GM19351 (cell line): ENCODE results near the gene DZIP1.
"Not testable (repeated sequence)": the region's sequence is repeated elsewhere in the genome, so short reads cannot be mapped to it uniquely, and the experiment has no call there.

Experiments
- ATAC-seq: cut with Tn5 transposase; IDR thresholded peaks from one replicate; pipeline ENCODE4 v1.9.1; 2021; ENCODE audit warnings: mild to moderate bottlenecking, moderate library complexity; ENCODE audit not compliant: unreplicated experiment

DZIP1 gene, protein sequence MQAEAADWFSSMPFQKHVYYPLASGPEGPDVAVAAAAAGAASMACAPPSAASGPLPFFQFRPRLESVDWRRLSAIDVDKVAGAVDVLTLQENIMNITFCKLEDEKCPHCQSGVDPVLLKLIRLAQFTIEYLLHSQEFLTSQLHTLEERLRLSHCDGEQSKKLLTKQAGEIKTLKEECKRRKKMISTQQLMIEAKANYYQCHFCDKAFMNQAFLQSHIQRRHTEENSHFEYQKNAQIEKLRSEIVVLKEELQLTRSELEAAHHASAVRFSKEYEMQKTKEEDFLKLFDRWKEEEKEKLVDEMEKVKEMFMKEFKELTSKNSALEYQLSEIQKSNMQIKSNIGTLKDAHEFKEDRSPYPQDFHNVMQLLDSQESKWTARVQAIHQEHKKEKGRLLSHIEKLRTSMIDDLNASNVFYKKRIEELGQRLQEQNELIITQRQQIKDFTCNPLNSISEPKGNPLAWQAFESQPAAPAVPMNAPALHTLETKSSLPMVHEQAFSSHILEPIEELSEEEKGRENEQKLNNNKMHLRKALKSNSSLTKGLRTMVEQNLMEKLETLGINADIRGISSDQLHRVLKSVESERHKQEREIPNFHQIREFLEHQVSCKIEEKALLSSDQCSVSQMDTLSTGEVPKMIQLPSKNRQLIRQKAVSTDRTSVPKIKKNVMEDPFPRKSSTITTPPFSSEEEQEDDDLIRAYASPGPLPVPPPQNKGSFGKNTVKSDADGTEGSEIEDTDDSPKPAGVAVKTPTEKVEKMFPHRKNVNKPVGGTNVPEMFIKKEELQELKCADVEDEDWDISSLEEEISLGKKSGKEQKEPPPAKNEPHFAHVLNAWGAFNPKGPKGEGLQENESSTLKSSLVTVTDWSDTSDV

DNA sequence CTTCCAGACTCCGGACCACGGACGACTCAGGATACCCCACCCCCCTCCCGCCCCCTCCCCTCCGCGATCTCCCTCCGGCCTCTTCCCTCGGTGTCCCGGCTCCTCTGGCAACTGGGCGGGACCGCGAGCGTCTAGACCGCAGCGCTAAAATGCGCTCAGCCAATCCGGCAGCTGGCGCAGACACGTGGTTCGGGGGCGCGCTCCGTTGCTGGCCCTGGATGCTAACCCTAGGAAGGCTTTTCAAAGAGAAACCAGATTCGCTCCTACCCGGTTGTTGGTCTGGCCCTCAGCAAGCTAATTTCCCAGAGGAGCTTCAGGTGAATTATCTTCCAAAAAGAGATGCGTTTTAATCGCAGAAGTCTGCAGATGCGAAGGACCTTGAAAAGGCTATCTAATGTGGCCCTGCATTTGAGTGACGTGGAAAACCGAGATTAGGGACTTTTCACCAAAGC, at the start of gene DZIP1:
Gene DZIP1, minus strand, starts transcription at position 106 of the 452 bp plus-strand sequence. CDS start 2,677 bp downstream, outside the sequence.
- ATAC-seq, result peak; percentile 76

DNA sequence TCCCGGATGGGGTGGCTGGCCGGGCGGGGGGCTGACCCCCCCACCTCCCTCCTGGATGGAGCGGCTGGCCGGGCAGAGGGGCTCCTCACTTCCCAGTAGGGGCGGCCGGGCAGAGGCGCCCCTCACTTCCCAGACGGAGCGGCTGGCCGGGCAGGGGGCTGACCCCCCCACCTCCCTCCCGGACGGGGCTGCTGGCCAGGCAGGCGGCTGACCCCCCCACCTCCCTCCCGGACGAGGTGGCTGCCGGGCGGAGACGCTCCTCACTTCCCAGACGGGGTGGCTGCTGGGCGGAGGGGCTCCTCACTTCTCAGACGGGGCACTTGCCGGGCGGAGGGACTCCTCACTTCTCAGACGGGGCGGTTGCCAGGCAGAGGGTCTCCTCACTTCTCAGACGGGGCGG, 46.5 kb upstream of the DZIP1 start:
- ATAC-seq, result not testable (repeated sequence)

DNA sequence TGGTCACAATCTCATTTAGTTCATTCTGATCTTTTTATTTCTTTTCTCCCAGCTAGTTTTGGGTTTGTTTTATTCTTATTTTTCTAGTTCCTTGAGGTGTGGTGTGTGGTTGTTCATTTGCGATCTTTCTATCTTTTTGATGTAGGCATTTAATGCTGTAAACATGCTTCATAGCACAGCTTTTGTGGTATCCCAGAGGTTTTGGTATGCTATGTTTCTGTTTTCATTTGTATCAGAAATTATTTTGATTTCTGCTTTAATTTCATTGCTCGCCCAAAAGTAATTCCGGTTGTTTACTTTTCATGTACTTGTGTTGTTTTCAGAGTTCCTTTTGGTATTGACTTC, 45.0 kb upstream of the DZIP1 start:
- no peak for ATAC-seq

DNA sequence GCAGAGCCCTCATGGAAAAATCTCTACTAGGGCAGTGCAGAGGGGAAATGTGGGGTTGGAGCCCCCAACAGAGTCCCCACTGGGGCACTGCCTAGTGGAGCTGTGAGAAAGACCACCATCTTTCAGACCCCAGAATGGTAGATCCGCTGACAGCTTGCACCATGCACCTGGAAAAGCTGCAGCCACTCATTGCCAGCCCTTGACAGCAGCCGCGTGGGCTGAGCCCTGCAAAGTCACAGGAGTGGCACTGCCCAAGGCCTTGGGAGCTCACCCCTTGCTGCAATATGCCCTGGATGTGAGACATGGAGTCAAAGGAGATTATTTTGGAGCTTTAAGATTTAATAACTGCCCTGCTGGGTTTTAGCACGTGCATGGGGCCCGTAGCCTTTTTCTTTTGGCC, 40.5 kb upstream of the DZIP1 start:
- not testable (repeated sequence) for ATAC-seq

DNA sequence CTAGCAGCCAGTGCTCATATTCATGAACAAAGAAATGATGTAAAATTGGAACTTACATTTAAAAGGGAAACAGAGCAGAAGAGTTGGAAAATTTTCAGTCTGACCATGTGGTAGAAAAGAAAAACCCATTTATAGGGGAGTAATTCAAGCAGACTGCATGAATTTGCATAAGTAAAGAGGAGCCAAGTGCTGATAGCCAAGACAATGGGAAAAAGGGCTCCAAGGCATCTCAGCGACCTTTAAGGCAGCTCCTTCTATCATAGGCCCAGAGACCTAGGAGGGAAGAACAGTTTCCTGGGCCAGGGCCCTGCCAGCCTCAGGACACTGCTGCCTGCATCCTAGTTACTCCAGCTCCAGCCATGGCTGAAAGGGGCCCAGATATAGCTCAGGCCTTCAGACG, 39.9 kb upstream of the DZIP1 start:
- no peak for ATAC-seq

DNA sequence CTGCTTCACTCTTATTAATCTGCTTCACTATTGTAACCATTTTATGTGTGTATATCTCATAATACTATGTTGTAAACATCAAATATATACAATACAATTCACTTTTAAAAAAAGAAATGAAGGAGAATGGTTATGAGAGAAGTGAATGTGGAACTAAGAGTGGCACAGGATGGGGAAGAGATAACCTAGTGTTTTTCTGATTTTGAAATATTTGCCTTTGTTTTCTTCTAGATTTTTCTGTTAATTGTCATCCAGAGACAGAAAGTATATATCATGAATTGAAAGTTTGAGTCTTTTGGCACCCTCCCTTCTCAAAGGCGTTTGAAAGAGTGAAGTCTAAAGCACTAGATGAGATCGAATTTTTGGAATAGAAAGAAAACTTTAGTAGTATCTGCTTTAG, 35.2 kb upstream of the DZIP1 start:
- no peak for ATAC-seq

DNA sequence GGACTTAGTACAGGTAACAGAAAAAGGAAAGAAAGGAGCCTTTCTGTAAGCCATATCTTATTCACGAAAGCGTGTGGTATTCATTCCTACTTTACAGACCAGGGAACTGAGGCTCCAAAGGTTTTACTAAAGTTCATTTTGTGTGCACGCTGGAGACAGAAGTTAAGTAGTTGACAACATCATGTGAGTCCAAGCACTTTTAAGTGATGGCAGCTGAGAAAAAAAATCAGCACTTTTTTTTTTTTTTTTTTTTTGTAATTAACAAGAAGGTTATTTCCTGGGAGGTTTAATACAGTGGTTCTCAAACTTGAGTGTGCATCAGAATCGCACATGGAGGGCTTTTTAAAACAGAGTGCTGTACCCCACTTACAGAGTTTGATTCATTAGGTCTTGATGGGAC, 34.5 kb upstream of the DZIP1 start:
- ATAC-seq, result no peak

DNA sequence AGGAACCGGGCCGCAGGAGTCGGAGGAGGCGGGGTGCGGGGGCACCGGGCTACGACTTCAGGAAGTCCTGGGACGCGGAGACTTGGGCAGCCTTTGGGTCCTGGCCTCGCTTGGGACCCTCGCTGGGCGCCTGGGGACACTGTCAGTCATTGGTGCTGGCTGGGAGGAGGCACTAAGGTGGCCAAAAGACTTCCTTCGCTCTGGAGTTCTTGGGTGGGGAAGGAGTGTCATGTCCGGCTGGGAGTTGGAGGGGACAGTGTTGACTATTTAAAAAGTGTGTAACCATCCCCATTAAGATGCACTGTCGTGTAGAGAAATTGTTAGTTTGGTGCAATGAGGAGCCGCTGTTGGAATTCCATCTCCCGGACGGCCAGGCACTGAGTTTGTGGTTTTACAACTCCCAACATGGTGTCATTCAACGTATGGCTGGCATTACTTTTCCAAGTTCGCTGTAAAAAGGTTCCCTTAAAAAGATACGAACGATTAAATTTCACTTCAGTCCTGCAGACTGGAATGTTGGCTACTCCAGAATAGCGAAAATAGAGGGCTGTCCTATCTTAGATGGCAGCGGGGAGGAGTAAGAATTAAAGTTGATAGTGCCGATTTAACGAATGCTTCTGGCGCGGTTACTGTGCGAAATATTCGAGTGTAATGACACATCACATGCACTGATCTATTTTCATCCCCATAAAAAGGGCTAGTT, 33.2 kb upstream of the DZIP1 start:
- ATAC-seq, result no peak

DNA sequence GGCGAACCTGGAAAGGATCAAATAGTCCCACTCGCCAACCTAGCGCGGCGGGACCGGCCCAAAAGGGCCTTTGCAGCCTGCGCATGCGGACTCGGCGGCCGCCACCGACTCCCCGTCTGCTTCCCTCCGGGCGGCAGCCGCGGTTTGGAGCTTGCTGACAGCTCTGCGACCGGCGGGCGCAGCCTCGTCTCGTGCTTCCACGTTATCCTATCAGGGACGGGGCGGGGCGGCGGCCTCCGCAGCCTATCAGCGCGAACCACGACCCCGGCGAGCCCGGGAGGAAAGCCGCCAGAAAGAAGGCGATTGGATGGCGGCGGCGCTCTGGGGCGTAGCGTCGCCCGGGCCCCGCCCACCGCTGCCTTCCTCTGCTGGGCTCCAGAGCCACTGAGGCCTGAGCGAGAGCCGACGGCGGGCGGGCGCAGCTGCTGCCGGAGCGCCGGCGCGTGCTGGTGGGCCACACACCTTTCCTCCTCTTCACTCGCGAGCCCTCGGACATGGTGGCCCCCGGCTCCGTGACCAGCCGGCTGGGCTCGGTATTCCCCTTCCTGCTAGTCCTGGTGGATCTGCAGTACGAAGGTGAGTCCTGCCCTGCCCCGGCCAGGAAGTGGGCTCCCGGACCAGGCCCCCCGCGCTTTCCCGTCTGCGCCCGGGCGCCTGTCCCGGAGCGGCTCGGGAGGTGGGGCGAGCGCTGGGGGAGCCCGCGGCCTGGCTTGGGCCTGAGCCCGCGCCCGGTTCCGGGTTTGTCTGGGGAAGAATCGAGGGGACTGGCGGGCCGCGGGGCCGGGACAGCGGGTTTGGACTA, 32.5 kb upstream of the DZIP1 start, which contains the start of gene DNAJC3:
Gene DNAJC3, plus strand, starts transcription at position 378 of the 802 bp plus-strand sequence. Its CDS starts 117 bp downstream, at position 495.
- peak; percentile 87 for ATAC-seq

DNA sequence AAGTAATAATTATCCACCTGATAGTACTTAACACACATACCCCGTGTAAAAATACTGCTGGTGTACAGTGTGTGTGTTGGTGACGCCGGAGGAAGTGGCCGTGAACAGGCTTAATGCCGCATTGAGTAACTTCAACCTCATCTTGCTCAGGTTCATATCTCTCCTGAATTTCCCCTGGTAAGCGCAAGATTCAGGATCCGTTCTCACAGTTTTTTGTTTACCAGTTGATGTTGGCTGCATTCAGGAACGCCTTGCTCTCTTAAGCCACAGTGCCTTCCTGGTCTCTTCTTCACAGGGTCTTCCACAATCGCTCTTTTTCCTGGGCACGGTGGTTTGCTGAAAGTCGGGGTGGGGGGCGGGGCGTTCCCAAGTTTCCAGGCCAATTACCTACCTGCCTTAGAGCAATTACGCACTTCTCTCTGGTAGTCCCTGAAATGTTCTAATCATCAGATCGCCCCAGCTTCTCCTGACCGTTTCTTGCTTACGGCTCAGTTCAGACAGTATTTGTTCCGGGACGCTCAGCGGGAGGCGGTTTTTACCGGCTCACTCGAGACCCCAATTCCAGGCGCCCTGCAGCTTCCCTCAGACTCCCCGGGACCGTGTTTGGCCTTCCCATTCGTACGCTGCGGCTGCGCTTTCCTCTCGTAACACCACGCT, 31.7 kb upstream of the DZIP1 start:
- peak; percentile 16 for ATAC-seq

DNA sequence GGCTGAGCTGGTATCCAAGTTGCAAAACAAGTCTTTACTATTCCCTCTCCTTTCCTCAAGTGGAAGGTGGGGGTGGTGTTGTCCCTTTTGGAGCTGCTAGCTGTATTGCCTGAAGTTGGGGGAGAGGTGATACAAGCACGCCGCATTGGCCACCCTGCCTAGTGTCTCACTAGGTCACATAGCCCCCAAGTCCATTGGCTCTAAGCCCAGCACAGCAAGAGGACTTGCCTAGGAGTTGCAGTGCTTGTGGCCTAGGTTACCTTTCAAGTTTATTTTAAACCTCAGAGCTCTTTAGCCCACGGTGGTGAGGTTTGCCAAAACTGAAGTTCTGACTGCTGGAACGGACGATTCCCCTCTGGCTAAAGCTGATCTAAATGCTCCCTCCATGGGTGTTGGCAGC, 27.1 kb upstream of the DZIP1 start:
- ATAC-seq, result no peak

DNA sequence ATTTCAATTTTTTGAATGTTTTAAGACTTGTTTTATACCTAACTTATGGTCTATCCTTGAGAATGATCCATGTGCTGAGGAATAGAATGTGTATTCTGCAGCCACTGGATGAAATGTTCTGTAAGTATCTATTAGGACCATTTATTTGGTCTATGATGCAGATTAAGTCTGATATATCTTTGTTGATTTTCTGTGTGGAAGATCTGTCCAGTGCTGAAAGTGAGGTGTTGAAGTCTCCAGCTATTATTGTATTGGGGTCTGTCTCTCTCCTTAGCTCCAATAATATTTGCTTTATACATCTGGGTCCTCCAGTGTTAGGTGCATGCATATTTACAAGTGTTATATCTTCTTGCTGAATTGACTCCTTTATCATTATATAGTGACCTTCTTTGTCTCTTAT, 22.7 kb upstream of the DZIP1 start:
- ATAC-seq, result not testable (repeated sequence)

DNA sequence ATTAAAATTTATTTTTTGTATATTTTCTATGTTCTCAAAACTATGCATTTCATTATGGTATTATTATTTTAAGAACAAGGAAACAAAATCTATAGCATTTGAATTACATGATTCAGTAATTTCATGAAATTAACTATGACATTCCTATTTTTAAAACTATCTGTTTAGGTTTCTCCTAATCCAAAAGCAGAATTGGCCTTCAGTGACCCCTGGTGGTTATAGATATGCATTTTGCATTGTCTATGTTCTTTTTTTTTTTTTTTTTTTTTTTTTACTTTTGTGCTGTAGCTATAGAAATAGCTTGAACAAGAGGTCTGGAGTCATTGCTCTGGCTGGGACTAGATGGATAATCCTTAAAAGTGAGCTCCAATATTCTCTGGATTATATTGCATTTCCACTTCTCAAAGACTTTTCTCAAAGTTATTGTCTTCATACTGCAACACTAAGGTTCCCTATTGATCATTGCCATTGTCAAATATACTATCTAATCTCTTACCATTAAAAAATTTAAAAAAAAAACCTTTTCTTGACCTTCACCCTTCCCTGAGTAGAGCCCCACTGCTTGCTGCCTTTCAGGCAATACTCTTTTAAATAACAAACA, 16.6 kb upstream of the DZIP1 start:
- no peak for ATAC-seq

DNA sequence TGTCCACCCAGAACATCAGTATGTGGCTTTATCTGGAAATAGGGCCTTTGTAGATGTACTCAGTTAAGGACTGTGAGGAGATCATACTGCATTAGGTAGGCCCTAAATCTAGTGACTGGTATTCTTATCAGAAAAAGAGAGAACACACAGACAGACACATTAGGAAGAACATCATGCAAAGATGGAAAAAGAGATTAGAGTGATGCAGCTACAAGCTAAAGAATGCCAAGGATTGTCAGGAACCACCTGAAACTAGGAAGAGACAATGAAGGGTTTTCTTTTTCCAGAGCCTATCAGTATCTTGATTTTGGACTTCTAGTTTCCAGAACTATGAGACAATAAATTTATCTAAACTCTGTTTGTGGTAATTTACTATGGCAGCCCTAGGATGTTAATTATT, 15.0 kb upstream of the DZIP1 start:
- ATAC-seq, result no peak

DNA sequence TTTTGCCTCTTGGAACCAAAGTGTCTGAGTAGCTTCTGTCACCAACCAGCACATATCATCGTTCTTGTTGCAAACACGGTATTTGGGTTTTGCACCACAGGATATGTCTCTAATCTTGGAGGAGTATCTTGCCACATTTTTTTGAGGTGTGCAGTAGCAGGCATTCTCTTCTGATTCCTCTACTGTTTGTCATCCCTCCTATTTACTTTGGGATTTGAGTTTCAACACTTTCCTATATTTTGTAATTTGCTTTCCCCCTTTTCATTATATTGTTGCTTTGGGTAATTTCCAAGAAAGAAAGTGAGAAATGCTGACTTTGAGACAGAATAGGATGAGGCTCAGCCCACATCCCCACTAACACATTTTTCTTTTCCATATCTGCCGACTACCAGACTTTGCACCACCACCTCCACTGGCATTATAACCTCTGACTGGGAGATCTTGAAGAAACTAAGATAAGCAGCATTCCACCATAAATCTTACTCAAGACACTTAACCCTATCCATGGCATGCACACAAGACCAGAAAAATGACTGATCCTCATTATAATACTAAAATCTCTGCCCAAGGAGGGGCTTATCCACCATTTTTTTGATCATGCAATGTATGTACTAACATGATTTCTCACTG, 12.0 kb upstream of the DZIP1 start:
- ATAC-seq, result no peak

DNA sequence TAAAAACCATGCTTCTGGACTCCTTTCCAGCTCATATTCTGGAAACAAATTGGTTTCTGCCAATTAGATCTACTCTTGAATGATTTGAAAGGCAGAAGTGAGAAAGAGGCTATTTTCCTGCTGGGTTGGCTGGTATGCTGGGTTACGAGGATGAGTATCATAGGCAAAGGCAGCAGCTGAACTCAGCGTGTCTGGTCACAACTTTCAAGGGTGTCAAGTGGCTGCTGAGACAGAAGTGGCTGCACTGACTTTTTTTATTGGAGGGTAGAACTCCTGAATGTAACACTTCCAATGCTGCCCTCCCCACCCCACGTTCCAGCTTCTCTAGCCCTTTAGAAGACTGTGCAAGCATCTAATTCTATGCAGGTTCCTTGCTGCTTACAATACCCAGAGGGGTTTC, 8.3 kb upstream of the DZIP1 start:
- no peak for ATAC-seq

DNA sequence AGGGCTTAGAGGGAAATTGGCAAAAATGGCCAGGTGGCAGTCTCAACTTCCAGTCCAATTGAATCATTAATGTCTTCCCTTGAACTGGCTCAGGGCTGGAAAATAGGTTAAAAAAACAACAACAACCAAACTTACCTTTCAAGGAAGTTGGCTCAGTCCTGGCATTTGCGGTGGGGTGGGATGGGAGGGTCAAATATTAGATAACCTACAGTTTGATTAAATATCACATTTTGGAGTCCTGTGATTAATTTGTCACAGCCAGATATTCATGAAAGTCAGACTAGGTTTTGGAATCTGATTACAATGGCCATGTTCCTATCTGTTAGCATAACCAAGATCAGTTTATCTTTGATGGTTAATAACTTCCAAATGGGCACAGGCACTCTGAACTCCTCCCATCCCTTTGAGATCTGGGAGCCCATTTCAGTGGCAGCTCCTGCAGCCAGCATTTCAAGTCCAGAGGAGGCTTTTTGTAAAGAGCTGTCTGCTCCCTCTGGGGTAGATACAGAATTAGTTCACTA, 7.8 kb upstream of the DZIP1 start:
- ATAC-seq, result no peak

DNA sequence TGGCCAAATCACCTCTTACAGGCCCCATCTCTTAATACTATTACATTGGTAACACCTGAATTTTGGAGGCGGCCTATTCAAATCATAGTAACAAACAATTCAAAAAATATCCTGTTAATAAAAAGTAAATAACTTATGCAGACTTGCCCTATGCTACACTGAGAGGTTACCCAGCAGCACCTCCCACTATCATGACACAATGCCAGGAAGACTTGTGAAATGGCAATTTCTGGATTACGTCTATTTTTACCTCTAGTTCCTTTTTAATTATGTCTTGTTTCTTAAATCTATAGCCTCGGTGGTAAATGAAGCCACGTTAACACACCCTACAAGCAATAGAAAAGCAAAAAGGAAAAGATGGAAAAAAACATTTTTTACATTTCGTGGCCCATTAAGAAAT, 6.2 kb upstream of the DZIP1 start:
- no peak for ATAC-seq

DNA sequence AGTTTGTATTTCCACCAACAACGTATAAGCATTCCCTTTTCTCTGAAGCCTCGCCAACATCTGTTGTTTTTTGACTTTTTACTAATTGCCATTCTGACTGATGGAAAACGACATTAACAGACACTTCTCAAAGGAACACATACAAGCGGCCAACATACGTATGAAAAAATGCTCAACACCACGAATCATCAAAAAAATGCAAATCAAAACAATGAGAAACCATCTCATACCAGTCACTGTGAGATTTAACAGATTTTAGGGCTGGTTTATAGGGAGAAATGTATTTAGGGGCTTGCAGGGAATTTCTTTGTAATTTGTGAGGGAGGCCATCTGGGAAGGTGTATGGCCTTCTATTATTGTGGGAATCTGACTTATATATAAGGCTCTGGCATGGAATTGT, 2.8 kb upstream of the DZIP1 start:
- no peak for ATAC-seq
